ENCODE data around the gene ATAD2B.

- TF ChIP-seq POLR2A (IDR thresholded peaks at IDR 0.05): no peak
- TF ChIP-seq CTCF (IDR thresholded peaks at IDR 0.05): no peak
These were observed 207.2 kb downstream of the ATAD2B start for GRCh38 chr2:23719716-23720115.
